Smooth muscle cell (in vitro differentiated cells): ENCODE data around the gene COL4A1. TPM values are rescaled to one million over a fixed set of nuclear protein-coding genes. Genes with fewer than 3 reads are reported as not detected.

Experiments
- DNase-seq: peaks from one replicate; lab custom pipeline; 2025; ENCODE audit not compliant: unreplicated experiment; lab: John Stamatoyannopoulos, UW
- H2AFZ ChIP-seq: fragments of 200-600 bp; sonication (generic); 2 replicates; pipeline ENCODE4 v1.6.0; 2016; ENCODE audit warnings: antibody characterized with exemption, low read depth, mild to moderate bottlenecking
- H3F3A ChIP-seq: fragments of 200-600 bp; sonication (generic); 2 replicates; pipeline ENCODE4 v1.6.0; 2017; ENCODE audit warnings: antibody characterized with exemption, low read depth
- H3K27ac ChIP-seq: fragments of 200-600 bp; sonication (generic); 2 replicates; pipeline ENCODE4 v1.5.1; 2016; ENCODE audit warnings: low read depth, mild to moderate bottlenecking
- H3K27me3 ChIP-seq: fragments of 200-600 bp; sonication (generic); 2 replicates; pipeline ENCODE4 v1.6.1; 2016; ENCODE audit warnings: low read depth, mild to moderate bottlenecking
- H3K36me3 ChIP-seq: fragments of 200-600 bp; sonication (generic); 2 replicates; pipeline ENCODE4 v1.5.1; 2016; ENCODE audit warnings: low read depth
- H3K4me1 ChIP-seq: fragments of 200-600 bp; sonication (generic); 2 replicates; pipeline ENCODE4 v1.5.1; 2016; ENCODE audit warnings: low read depth
- H3K4me2 ChIP-seq: fragments of 200-600 bp; sonication (generic); 2 replicates; pipeline ENCODE4 v1.6.0; 2016; ENCODE audit warnings: mild to moderate bottlenecking
- H3K4me3 ChIP-seq: fragments of 200-600 bp; sonication (generic); 2 replicates; pipeline ENCODE4 v1.5.1; 2016; ENCODE audit warnings: mild to moderate bottlenecking
- H3K79me2 ChIP-seq: fragments of 200-600 bp; sonication (generic); 2 replicates; pipeline ENCODE4 v1.6.0; 2016; ENCODE audit warnings: low read depth, mild to moderate bottlenecking
- H3K9ac ChIP-seq: fragments of 200-600 bp; sonication (generic); 2 replicates; pipeline ENCODE4 v1.6.0; 2016; ENCODE audit warnings: low read depth
- H3K9me3 ChIP-seq: fragments of 200-600 bp; sonication (generic); replicated peaks from 2 replicates; pipeline ENCODE4 v1.5.1; 2016; ENCODE audit warnings: low read depth
- H4K20me1 ChIP-seq: fragments of 200-600 bp; sonication (generic); 2 replicates; pipeline ENCODE4 v1.6.0; 2016; ENCODE audit warnings: low read depth
- WGBS: methylation state at CpG from one replicate; pipeline ENCODE4 v1.1.7; 2016; ENCODE audit warnings: low lambda C conversion rate; 5-methylcytosine and 5-hydroxymethylcytosine counted together
- polyA plus RNA-seq: library from polyadenylated mRNA; unstranded; fragments of >200 nt; fragmentation: Nextera tagmentation; extraction: Ambion mirVana; gene quantifications from 2 replicates; pipeline ENCODE4 v1.2.1, GENCODE V29; 2016
- total RNA-seq: library from RNA; depleted of rRNA; stranded (reverse); fragments of >200 nt; gene quantifications from 2 replicates; pipeline ENCODE4 v1.2.3, GENCODE V29; 2014
- TF ChIP-seq, protein P1 (sequence below): fragments of 200-600 bp; sonication (generic); IDR thresholded peaks from 2 replicates; pipeline ENCODE4 v1.5.1; 2017; ENCODE audit warnings: borderline replicate concordance, mild to moderate bottlenecking, antibody characterized with exemption; ENCODE audit not compliant: insufficient read depth, poor library complexity, severe bottlenecking

COL4A1 gene
- total and polyA plus RNA-seq, 2 experiments from 2014 or later = 2,409 to 4,372 TPM

DNA sequence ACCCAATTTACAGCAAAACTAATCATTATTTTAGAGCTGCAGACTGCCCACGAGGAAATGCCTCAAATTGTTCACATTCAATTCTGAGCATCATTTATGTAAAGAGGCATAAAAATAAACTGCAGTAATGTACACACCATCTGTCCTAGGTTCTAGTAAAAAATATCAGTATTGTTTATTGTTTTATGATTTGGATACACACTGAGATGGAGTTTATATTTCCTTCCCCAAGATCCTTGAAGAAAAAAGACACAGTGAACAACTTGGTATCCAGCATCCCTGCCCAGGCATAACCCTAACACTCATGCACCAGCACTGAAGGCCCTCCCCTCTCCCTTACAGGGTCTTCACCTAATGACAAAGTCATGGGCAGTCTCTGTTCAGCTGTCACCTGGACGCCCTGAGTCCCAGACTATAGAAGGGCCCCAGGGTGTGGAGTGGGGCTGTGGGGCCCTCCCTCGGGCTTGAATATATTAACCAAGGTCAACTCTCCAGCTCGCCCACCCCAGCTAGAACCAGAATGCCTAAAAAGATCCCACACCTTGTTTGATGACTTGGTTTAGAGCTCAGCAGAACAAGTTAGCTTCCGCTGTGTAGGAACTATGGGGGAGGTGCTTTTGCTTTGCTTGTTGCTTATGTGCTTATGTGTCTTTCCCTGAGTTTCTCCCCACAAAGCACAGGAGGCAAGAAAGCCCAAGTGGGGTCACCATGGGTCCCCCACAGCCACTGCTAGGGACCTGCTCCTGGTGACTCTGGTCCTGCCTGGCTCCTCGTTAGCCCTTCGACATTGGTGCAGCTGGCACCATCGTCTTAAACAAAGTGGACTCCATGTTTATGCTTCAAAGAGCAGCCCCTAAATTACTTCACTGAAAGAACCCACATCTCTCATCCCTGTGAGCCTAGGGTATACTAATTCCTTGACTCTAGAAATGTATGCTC, 111.1 kb downstream of the COL4A1 start:
- Histone ChIP-seq H3K27me3 (no peaks in the 10 kb centered on the region), H3K9me3 (no peaks in the 10 kb centered on the region), H2AFZ (no peak overlapping the region), H3F3A (peaks cover 87% of the 10 kb centered on the region), H4K20me1 (peaks cover 45% of the 10 kb centered on the region), H3K79me2 (no peaks in the 10 kb centered on the region), H3K36me3 (peaks cover 17% of the 10 kb centered on the region), H3K27ac (peak overlapping the region; percentile 90), H3K4me2 (peak overlapping the region; percentile 34), H3K9ac (no peak overlapping the region), H3K4me3 (no peak overlapping the region), H3K4me1 (peaks cover 7% of the 10 kb centered on the region)
- TF ChIP-seq, protein P1, sequence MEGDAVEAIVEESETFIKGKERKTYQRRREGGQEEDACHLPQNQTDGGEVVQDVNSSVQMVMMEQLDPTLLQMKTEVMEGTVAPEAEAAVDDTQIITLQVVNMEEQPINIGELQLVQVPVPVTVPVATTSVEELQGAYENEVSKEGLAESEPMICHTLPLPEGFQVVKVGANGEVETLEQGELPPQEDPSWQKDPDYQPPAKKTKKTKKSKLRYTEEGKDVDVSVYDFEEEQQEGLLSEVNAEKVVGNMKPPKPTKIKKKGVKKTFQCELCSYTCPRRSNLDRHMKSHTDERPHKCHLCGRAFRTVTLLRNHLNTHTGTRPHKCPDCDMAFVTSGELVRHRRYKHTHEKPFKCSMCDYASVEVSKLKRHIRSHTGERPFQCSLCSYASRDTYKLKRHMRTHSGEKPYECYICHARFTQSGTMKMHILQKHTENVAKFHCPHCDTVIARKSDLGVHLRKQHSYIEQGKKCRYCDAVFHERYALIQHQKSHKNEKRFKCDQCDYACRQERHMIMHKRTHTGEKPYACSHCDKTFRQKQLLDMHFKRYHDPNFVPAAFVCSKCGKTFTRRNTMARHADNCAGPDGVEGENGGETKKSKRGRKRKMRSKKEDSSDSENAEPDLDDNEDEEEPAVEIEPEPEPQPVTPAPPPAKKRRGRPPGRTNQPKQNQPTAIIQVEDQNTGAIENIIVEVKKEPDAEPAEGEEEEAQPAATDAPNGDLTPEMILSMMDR = no peak
- DNase-seq = no peak
- 68% methylated on average over 8 of the region's 8 CpGs for WGBS

DNA sequence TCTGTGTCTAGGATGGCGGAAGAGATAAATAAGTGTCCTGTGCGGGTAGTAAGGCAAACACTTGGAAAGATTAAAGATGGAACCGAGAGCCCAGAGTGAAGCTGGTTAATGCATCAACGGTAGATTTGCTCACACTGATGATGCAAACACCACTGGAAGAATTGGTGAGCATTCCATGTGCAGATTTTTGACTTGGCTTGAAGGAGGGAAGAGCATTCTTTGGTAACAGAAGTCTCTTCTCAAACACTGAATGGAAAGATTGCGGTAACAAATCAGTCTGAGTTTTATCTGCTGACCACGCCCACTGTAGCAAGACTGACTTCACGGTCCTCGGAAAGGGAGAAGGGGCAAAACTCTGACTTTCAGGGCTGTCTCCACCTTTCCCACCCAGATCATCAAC, 112.5 kb downstream of the COL4A1 start:
- TF ChIP-seq, protein P1 = no peak
- Histone ChIP-seq H3K79me2 (no peaks in the 10 kb centered on the region), H3K4me3 (no peak overlapping the region), H3F3A (peaks cover 90% of the 10 kb centered on the region), H3K27me3 (no peaks in the 10 kb centered on the region), H3K36me3 (peaks cover 27% of the 10 kb centered on the region), H3K27ac (peak overlapping the region; percentile 90), H2AFZ (no peak overlapping the region), H3K9ac (no peak overlapping the region), H3K4me1 (peaks cover 7% of the 10 kb centered on the region), H3K4me2 (no peak overlapping the region), H4K20me1 (peaks cover 46% of the 10 kb centered on the region), H3K9me3 (no peaks in the 10 kb centered on the region)
- no peak for DNase-seq
- WGBS = 57% methylated on average over 8 of the region's 8 CpGs

DNA sequence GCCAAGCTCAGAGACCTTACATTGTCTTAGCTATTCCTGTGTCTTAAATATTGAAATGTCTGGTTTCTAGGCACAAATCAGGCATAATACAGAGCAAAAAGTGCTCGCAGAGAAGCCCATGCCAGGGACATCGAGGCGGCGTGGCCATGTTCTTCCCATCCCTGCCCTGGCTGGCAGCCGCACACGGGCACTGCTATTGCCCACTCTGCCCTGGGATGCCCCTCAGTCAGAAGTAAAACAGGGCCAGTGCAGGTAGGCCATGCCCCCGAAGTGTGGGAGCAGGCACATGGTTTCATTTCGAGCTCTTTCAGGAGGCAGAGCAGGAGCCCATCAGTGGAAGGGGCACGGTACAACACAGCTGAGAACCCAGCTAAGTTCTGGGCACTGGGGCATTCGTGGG, 113.5 kb downstream of the COL4A1 start:
- H3K9ac ChIP-seq = no peak overlapping the region
- H4K20me1 ChIP-seq = peaks cover 53% of the 10 kb centered on the region
- WGBS = 97% methylated on average over 10 of the region's 10 CpGs
- H3K9me3 ChIP-seq = no peaks in the 10 kb centered on the region
- no peaks in the 10 kb centered on the region for H3K27me3 ChIP-seq
- TF ChIP-seq, protein P1 = no peak
- H3F3A ChIP-seq = peaks cover 92% of the 10 kb centered on the region
- H2AFZ ChIP-seq = no peak overlapping the region
- H3K79me2 ChIP-seq = no peaks in the 10 kb centered on the region
- H3K36me3 ChIP-seq = peaks cover 27% of the 10 kb centered on the region
- peaks cover 7% of the 10 kb centered on the region for H3K4me1 ChIP-seq
- H3K27ac ChIP-seq = peak overlapping the region; percentile 90
- H3K4me2 ChIP-seq = no peak overlapping the region
- no peak overlapping the region for H3K4me3 ChIP-seq
- DNase-seq = no peak
